Activated B cell treated with CpG ODN at 0.5 μM for 24 hours (primary cell): ENCODE measurements around the gene SPAG9. TPM values are rescaled to one million over a fixed set of nuclear protein-coding genes. Genes with fewer than 3 reads are reported as not detected.

Experiments used
- ATAC-seq: fragments of 200-7000 bp; cut with Tn5 transposase; one replicate; pipeline ENCODE4 v1.10.0; 2021; ENCODE audit warnings: low read depth, mild to moderate bottlenecking, moderate library complexity
- CTCF ChIA-PET: fragments of 350-600 bp; sonication (Branson Sonifier 250); formaldehyde crosslinking; loops from one replicate; lab custom pipeline; 2021; ENCODE audit warnings: antibody characterized with exemption; lab: Charles Lee
- POLR2A ChIA-PET: fragments of 350-600 bp; sonication (Branson Sonifier 250); formaldehyde crosslinking; loops from one replicate; lab custom pipeline; 2021; ENCODE audit warnings: antibody characterized with exemption; lab: Charles Lee
- DNase-seq: peaks from one replicate; pipeline ENCODE4 v3.0.0; 2022
- H3K27ac Mint-ChIP-seq: one replicate; pipeline ENCODE4 v1.8.0; 2020; ENCODE audit warnings: mixed read lengths
- H3K27me3 Mint-ChIP-seq: one replicate; pipeline ENCODE4 v1.8.0; 2021; ENCODE audit warnings: mixed read lengths
- H3K36me3 Mint-ChIP-seq: one replicate; pipeline ENCODE4 v1.8.0; 2021; ENCODE audit warnings: low read depth, mixed read lengths
- H3K4me1 Mint-ChIP-seq: one replicate; pipeline ENCODE4 v1.8.0; 2021; ENCODE audit warnings: mixed read lengths
- H3K4me3 Mint-ChIP-seq: one replicate; pipeline ENCODE4 v1.8.0; 2020; ENCODE audit warnings: mild to moderate bottlenecking, mixed read lengths
- H3K9me3 Mint-ChIP-seq: one replicate; pipeline ENCODE4 v1.8.0; 2020; ENCODE audit warnings: mixed read lengths
- CTCF ChIP-seq: fragments of 200-600 bp; IDR thresholded peaks from one replicate; pipeline ENCODE4 v1.8.0; 2022; ENCODE audit warnings: antibody characterized with exemption, mild to moderate bottlenecking
- intact Hi-C: fragments of 100-400 bp; cut with micrococcal nuclease; formaldehyde crosslinking; loops from one replicate; pipeline ENCODE4 v1.15.1; 2024
- total RNA-seq: library from RNA; stranded (reverse); gene quantifications from 2 replicates; pipeline ENCODE4 v1.2.3, GENCODE V29; 2022

Gene SPAG9
- total RNA-seq, 1 donor from 2014 or later = 49.3 TPM

GRCh38 chr17:50914505-50915063 lies 206.1 kb downstream of the SPAG9 start:
- DNase-seq (no peak), ATAC-seq (no peak)
- intact Hi-C loops = no loop called here
- ChIA-PET POLR2A (interaction anchor here (1.6 kb wide), 1 partner anchor 48 kb away, joined by 6 read pairs; the partner anchor contains the start of gene TOB1), CTCF (no interaction called here)
- no peak overlapping the region for H3K27ac Mint-ChIP-seq
- no peak overlapping the region for H3K4me3 Mint-ChIP-seq
- H3K36me3 Mint-ChIP-seq = no peaks in the 10 kb centered on the region
- H3K4me1 Mint-ChIP-seq = peaks cover 32% of the 10 kb centered on the region
- no peaks in the 10 kb centered on the region for H3K9me3 Mint-ChIP-seq
- no peaks in the 10 kb centered on the region for H3K27me3 Mint-ChIP-seq
- TF ChIP-seq CTCF = no peak

GRCh38 chr17:50913120-50913519 lies 207.5 kb downstream of the SPAG9 start:
- Mint-ChIP-seq H3K4me1 (peaks cover 20% of the 10 kb centered on the region), H3K27ac (no peak overlapping the region), H3K4me3 (no peak overlapping the region), H3K36me3 (no peaks in the 10 kb centered on the region), H3K27me3 (no peaks in the 10 kb centered on the region), H3K9me3 (no peaks in the 10 kb centered on the region)
- ATAC-seq = no peak
- TF ChIP-seq CTCF = no peak
- ChIA-PET CTCF (no interaction called here), POLR2A (no interaction called here)
- intact Hi-C loops = no loop called here
- DNase-seq = no peak

Other genes with a start within 250 kb of the SPAG9 start
- gene NME1, start 32.7 kb upstream of the SPAG9 start, total RNA-seq = 130 and 138 TPM in 2 replicates
- gene NME2, start 45.5 kb upstream of the SPAG9 start, total RNA-seq = 439 and 524 TPM in 2 replicates
- gene MBTD1, start 139.2 kb upstream of the SPAG9 start, total RNA-seq = 18.3 and 23.6 TPM in 2 replicates
- 37.0 and 39.1 TPM in 2 replicates for gene UTP18, start 139.7 kb upstream of the SPAG9 start, total RNA-seq